HG02938 (cell line): ENCODE data around the gene CHD3.
A peak's percentile ranks its signal among the peaks of the same experiment; 100 is the strongest.
"Not testable (repeated sequence)": the region's sequence is repeated elsewhere in the genome, so short reads cannot be mapped to it uniquely, and the experiment has no call there.

Experiments
- ATAC-seq: cut with Tn5 transposase; IDR thresholded peaks from one replicate; pipeline ENCODE4 v1.9.1; 2021; ENCODE audit warnings: mild to moderate bottlenecking, moderate library complexity; ENCODE audit not compliant: unreplicated experiment

Gene CHD3

DNA sequence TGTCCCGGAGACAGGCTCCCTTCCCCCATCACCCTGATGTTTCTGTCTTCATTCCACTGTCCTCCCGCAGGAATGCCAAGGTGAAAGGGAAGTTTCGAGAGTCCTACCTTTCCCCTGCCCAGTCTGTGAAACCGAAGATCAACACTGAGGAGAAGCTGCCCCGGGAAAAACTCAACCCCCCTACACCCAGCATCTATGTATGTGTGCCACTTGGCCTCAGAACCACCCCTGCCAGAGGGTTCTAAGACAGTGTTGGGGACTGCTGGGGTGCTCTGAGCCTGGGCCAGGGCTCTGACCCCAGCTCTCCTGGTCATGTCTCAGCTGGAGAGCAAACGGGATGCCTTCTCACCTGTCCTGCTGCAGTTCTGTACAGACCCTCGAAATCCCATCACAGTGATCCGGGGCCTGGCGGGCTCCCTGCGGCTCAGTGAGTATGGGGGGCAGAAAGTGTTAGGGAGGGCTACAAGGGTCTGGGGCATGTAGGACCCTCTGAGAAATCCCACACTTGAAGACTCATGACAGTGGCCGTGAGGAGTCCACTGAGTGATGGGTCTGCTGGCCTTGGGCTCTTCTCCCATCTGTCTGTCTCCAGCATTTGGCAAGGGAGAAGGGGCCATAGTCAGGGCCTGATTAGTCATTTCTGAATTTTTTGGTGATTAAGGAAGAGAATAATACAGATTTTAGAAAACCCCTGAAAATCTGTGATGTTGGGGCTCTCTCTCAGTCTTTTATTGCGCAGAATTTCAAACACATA, 38.7 kb upstream of the CHD3 start:
- ATAC-seq = no peak

DNA sequence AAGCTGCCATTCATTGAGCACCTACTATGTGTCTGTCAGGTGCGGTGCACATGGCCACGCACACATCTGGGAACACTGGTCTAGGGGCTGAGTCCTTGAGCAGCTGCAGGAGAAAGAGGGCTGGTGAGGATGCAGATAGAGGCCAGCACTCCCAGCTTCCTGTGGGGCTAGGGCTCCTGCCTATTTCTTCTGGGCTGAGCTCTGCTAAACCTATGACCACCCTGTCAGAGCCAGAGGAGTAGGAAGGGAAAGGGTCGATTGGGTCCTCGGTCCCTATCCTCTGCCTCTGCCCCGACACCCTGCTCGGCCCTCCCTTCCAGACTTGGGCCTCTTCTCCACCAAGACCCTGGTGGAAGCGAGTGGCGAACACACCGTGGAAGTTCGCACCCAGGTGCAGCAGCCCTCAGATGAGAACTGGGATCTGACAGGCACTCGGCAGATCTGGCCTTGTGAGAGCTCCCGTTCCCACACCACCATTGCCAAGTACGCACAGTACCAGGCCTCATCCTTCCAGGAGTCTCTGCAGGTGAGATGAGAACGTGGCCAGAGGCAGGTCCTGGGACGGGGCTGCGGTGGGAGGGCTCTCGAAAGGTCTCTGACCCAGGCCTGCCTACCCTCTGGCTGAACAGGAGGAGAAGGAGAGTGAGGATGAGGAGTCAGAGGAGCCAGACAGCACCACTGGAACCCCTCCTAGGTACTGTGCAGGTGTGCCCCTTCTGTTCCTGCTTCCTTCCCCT, 37.7 kb upstream of the CHD3 start:
- ATAC-seq = no peak

DNA sequence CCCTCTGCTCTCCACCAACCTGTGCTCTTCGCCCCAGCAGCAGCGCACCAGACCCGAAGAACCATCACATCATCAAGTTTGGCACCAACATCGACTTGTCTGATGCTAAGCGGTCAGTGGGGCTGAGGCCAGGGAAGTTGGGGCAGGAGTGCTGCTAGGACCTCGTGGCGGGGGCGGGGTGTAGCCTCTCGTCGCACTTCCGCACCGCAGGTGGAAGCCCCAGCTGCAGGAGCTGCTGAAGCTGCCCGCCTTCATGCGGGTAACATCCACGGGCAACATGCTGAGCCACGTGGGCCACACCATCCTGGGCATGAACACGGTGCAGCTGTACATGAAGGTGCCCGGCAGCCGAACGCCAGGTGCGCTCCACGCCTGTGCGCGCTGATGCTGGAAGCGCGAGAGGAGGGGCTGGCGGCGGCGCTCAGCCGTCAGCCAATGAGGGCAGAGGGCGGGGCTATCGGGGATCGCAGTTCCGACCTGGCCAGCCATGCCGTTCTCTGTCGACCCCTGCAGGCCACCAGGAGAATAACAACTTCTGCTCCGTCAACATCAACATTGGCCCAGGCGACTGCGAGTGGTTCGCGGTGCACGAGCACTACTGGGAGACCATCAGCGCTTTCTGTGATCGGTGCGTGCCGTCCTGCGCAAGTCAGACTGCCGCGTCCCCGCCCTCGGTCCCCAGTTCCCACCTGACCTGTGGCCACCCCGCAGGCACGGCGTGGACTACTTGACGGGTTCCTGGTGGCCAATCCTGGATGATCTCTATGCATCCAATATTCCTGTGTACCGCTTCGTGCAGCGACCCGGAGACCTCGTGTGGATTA, 36.9 kb upstream of the CHD3 start:
- ATAC-seq = peak; percentile 69

DNA sequence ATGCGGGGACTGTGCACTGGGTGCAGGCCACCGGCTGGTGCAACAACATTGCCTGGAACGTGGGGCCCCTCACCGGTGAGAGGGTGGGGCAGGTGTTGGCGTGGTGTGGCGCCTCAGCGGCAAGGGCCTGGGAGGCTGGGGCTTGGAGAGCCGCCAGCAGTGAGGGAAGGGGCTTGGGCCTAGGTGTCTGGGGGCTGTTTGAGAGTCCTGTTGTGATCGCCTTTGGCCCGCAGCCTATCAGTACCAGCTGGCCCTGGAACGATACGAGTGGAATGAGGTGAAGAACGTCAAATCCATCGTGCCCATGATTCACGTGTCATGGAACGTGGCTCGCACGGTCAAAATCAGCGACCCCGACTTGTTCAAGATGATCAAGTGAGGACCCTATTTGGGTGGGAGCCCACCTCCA, 36.3 kb upstream of the CHD3 start:
- no peak for ATAC-seq

DNA sequence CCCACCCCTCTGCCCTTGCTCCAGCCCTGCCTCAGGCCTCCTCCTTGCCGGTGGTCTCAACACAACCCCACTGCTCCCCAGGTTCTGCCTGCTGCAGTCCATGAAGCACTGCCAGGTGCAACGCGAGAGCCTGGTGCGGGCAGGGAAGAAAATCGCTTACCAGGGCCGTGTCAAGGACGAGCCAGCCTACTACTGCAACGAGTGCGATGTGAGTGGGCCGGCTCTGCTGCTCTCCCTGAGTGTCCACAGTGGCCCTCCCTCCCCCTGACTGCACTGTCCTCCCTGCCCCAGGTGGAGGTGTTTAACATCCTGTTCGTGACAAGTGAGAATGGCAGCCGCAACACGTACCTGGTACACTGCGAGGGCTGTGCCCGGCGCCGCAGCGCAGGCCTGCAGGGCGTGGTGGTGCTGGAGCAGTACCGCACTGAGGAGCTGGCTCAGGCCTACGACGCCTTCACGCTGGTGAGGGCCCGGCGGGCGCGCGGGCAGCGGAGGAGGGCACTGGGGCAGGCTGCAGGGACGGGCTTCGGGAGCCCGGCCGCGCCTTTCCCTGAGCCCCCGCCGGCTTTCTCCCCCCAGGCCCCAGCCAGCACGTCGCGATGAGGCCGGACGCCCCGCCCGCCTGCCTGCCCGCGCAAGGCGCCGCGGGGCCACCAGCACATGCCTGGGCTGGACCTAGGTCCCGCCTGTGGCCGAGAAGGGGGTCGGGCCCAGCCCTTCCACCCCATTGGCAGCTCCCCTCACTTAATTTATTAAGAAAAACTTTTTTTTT, 35.5 kb upstream of the CHD3 start:
- ATAC-seq = no peak

DNA sequence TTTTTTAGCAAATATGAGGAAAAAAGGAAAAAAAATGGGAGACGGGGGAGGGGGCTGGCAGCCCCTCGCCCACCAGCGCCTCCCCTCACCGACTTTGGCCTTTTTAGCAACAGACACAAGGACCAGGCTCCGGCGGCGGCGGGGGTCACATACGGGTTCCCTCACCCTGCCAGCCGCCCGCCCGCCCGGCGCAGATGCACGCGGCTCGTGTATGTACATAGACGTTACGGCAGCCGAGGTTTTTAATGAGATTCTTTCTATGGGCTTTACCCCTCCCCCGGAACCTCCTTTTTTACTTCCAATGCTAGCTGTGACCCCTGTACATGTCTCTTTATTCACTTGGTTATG, 34.9 kb upstream of the CHD3 start:
- ATAC-seq = no peak

DNA sequence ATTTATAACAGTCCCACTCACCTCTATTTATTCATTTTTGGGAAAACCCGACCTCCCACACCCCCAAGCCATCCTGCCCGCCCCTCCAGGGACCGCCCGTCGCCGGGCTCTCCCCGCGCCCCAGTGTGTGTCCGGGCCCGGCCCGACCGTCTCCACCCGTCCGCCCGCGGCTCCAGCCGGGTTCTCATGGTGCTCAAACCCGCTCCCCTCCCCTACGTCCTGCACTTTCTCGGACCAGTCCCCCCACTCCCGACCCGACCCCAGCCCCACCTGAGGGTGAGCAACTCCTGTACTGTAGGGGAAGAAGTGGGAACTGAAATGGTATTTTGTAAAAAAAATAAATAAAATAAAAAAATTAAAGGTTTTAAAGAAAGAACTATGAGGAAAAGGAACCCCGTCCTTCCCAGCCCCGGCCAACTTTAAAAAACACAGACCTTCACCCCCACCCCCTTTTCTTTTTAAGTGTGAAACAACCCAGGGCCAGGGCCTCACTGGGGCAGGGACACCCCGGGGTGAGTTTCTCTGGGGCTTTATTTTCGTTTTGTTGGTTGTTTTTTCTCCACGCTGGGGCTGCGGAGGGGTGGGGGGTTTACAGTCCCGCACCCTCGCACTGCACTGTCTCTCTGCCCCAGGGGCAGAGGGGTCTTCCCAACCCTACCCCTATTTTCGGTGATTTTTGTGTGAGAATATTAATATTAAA, 34.4 kb upstream of the CHD3 start:
- no peak for ATAC-seq

DNA sequence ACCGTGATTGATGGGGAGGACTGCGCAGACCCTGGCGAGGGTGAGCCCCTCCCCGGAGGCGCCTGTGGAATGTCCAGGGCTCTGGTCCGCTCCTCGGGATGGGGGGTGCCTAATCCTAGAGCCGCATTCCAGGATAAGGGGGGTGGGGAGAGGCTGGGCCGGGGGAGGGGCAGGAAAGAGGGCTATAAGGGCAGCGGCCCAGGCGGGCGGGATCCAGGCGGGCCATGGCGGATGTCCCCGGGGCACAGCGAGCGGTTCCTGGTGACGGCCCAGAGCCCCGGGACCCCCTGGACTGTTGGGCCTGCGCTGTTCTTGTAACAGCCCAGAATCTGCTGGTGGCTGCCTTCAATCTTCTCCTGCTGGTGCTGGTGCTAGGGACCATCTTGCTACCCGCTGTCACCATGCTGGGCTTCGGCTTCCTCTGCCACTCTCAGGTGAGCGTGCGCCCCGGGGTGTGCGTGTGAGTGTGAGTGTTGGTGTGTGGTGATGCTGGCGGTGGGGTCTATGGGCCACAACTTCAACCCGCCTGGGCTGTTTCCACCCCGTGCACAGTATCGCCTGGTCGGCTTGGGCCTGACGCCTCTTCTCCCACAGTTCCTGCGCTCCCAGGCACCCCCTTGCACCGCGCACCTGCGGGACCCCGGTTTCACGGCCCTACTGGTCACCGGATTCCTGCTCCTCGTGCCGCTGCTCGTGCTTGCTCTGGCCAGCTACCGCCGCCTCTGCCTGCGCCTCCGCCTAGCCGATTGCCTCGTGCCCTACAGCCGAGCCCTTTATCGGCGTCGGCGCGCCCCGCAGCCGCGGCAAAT, 33.5 kb upstream of the CHD3 start, which contains the start of gene TMEM88:
Gene TMEM88, plus strand, starts transcription at position 216 of the 809 bp plus-strand sequence. Its CDS starts 9 bp downstream, at position 225.
- no peak for ATAC-seq

DNA sequence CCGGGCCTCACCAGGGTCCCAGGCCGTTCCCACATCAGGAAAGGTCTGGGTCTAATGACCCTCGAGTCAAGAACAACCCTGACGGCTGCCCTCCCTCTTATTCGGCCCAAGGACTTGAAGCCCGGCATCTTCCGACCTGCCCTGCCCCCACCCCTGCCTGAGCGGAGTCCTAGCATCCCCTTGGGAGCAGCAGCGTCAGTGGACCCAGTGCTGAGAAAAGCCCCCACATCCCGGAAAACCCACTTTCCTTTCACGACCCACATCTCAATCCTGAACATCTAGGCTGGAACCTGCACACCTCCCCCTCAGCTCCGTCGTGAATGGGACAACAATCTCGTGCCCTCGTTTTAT, 33.0 kb upstream of the CHD3 start:
- ATAC-seq = no peak

DNA sequence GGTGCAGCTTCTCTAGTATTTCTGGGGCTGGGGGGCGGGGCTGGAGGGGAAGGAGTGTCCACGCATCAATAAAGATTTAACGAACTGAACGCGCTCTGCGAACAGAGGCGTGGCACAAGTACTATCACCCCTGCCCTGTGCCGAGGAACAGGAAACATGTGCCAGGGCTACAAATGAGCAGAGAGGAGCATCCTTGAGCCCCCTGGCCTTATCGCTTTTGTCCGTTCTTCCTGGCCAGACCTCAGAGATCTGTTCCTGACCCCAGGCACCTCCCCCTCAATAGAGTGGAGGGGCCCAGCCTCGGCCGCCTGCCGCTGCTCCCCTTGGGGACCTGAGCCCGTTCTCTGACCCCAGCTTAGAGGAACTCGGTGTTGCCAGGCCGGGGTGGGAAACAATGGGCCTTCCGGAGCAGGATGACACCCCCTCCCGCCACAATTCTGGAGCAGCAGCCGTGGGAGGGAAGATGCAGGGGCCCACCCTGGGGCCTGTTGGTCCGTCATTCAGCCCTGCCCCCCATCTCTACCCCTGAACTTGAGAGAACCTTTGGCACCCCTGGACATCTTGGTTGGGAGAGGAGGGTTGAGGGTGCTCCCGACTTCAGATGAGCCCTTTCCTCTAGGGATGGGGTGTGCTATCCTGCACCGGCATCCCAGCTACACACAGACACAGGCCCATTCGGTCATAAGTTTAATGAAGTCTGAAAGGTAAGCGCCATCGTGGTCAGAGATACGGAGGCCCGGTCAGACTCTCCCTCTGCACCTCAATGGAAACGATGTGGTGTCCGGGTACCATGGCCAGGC, 32.4 kb upstream of the CHD3 start:
- no peak for ATAC-seq

DNA sequence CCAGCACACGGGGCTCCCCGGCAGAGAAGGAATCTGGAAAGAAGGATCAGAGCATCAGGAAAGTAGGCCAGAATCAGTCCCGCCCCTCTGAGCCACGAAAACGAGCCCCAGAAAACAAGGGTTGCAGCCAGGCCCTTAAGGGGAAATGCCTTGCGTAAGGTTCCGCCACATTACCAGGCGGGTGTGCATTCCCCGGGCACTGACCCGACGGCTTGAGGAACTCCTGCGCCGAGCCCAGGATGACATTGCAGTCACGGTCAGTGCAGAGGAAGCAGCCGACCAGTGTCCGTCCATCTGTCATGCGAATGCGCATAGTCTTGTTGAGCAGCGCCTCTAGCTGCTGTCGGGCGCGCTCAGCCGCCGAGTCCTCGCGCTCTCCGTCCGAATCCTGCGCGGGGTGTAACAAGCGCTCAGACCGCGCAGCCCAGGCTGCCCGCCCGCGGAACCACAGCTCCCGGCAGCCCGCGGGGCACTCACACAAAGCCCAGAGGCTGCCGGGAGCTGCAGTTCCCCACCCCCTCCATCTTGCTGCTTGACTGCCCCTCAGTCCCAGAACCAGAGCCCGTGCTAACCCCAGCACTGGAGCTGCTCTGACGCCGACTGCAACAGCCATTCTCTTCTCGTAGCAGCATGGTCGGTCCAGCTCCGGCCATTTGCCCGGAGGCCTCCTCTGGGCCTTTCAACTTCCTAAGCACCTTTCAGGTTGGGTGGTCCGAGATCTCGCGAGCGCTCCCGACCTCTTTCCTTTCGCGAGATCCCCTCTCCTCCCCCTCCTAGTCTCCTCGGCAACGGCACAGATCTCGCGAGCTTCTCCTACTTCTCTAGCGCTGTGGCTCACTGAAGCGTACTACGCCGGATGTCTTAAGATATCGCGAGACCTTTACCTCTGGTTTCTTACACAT, 31.5 kb upstream of the CHD3 start, which contains the start of gene NAA38:
Gene NAA38, minus strand, starts transcription at position 749 of the 902 bp plus-strand sequence. Its CDS starts 96 bp downstream, at position 653.
- peak; percentile 78 for ATAC-seq

DNA sequence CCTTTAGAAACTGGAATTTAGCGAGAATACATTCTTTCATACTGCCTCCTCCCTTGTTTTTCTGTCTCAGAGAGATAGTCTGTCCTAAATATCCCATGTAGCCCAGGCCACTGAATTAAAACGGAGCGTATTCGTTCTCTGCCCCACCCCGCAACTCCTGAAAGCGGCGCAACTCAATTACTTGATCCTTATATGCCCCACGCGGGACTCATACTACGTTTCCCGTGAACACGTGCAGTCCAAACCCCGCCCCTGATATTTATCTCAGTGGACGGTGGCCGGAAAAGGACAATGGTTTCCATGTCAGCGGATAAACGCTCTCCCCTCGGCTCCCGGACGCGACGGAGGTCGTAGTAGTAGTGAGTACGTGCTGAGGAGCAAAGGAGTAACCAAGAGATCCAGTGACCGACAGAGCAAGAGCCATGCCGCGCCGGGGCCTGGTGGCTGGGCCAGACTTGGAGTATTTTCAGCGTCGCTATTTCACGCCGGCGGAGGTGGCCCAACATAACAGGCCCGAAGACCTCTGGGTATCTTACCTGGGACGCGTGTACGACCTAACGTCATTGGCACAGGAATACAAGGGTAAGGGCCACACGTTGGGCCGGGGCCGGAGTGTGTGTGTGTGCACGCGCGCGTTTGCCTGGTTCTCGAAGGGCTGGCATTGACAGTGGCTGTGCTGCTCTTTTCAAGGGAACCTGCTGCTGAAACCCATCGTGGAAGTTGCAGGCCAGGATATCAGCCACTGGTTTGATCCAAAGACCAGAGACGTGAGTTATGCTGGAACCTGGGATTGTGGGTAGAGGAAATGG, 30.7 kb upstream of the CHD3 start, which contains the start of gene CYB5D1:
Gene CYB5D1, plus strand, starts transcription at position 291 of the 809 bp plus-strand sequence. Its CDS starts 132 bp downstream, at position 423.
- ATAC-seq = peak; percentile 37

DNA sequence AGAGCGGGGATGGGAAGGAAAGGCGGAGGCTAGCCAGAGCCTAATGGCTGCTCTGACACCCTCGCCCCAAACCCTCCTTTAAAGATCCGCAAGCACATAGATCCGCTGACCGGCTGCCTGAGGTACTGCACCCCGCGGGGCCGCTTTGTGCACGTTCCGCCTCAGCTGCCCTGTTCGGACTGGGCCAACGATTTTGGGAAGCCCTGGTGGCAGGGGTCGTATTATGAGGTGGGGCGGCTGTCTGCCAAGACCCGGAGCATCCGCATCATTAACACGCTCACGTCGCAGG, 30.1 kb upstream of the CHD3 start:
- no peak for ATAC-seq

DNA sequence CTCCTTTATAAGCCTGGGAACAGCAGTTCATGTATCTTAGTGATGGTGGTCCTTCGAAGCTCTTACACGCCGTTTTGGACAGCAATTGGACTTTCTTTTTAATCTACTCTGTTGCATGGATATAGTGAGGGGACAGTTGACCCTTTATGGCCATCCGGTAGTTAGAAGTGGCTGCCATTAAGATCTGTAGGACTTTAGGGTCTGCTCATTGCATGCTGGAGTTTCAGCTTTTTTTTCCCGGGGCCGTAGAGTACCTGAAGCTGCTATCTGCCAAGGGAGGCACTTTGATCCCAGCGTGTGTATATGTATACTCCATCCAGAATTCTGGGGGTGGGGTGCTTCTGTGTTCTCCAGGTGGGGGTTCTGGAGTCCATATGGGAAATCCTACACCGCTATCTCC, 29.6 kb upstream of the CHD3 start:
- ATAC-seq = no peak

DNA sequence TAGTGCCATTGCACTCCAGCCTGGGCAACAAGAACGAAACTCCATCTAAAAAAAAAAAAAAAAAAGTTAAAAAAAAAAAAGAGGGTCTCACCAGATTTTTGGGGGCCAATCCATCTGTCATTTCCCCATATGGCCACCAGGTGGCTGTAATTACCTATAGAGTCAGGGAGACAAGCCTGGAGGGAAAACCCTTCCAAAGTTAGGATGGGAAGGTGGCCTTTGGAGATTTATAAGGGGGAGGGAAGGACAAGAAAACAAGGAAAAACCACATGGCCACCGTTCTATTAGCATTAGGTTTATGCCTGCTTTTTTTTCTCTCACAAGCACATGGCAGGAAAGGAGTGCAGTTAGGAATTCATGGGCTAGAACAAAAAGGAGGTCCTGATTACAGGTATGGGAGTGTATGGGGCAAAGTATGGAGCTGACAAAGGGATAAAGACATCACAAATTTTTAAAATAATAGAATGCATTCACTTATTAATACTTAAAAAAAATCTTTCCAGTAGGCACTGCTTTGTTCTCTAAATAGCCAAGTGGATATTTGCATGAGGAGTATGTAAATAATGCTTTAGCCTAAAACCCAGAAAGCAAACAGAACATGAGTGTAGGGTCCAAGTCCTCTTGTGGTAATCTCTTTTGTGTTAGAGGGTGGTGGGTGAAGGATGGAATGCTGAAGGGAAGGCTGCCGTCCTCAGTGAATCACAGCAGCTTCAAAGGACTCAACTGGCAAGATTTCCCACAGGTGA, 25.7 kb upstream of the CHD3 start:
- no peak for ATAC-seq

DNA sequence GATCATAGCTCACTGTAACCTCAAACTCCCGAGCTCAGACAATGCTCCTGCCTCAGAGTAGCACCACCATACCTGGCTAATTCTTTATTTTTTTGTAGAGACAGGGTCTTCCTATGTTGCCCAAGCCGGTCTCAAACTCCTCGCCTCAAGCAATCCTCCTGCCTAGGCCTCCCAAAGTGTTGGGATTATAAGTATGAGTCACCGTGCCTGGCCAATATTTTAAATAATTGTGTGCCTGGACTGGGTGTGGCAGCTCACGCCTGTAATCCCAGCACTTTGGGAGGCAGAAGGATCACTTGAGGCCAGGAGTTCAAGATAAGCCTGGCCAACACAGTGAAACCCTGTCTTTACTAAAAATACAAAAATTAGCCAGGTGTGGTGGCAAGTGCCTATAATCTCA, 24.2 kb upstream of the CHD3 start:
- not testable (repeated sequence) for ATAC-seq
